CD4-positive, alpha-beta T cell (primary cell): ENCODE measurements around the gene CREB1. TPM values are rescaled to one million over a fixed set of nuclear protein-coding genes. Genes with fewer than 3 reads are reported as not detected.

ENCODE experiments used
- ATAC-seq: fragments of 200-7000 bp; cut with Tn5 transposase; one replicate; pipeline ENCODE4 v1.10.0; 2022; ENCODE audit warnings: mild to moderate bottlenecking; ENCODE audit not compliant: poor library complexity
- CTCF ChIA-PET: fragments of 350-600 bp; sonication (Branson Sonifier 250); formaldehyde crosslinking; loops from one replicate; lab custom pipeline; 2021; ENCODE audit warnings: antibody characterized with exemption, inconsistent platforms; lab: Charles Lee
- POLR2A ChIA-PET: fragments of 350-600 bp; sonication (Branson Sonifier 250); formaldehyde crosslinking; loops from one replicate; lab custom pipeline; 2021; ENCODE audit warnings: antibody characterized with exemption, inconsistent platforms; lab: Charles Lee
- DNase-seq, 14 experiments: peaks; one replicate each; pipeline ENCODE4 v3.0.0-alpha.2; 2013 to 2020; ENCODE audit warnings: mixed read lengths in 2 of 14
- H3K27ac ChIP-seq, 2 donors: one replicate each; pipeline versions ENCODE4 v1.5.1 to v1.7.0; 2013; ENCODE audit warnings: low read length in 2 of 2, low read depth in 1 of 2, mild to moderate bottlenecking in 1 of 2
- H3K27me3 ChIP-seq, 2 experiments: 1 replicate in 1 of 2; 2 replicates in 1 of 2; pipeline versions ENCODE4 v1.6.1 to v1.7.0; 2013; ENCODE audit warnings: low read length in 2 of 2, control low read depth in 1 of 2, mild to moderate bottlenecking in 1 of 2, moderate library complexity in 1 of 2; ENCODE audit not compliant: insufficient read depth in 2 of 2, control insufficient read depth in 1 of 2
- H3K36me3 ChIP-seq: one replicate; pipeline ENCODE4 v1.6.1; 2013; ENCODE audit warnings: low read length, control low read depth; ENCODE audit not compliant: insufficient read depth
- H3K4me1 ChIP-seq: one replicate; pipeline ENCODE4 v1.6.1; 2013; ENCODE audit warnings: low read length, control low read depth; ENCODE audit not compliant: insufficient read depth
- H3K4me3 ChIP-seq: one replicate; pipeline ENCODE4 v1.5.1; 2013; ENCODE audit warnings: mild to moderate bottlenecking, low read length, moderate library complexity
- H3K9me3 ChIP-seq, 2 experiments: 1 replicate in 1 of 2; 2 replicates in 1 of 2; pipeline versions ENCODE4 v1.6.1 to v1.7.0; 2013; ENCODE audit warnings: low read length in 2 of 2, mild to moderate bottlenecking in 2 of 2, control low read depth in 1 of 2, moderate library complexity in 1 of 2; ENCODE audit not compliant: control insufficient read depth in 1 of 2, insufficient read depth in 1 of 2
- H3K27ac Mint-ChIP-seq: one replicate; pipeline ENCODE4 v1.8.0; 2020; ENCODE audit warnings: mixed read lengths
- H3K27me3 Mint-ChIP-seq: one replicate; pipeline ENCODE4 v1.8.0; 2021; ENCODE audit warnings: mixed read lengths
- H3K36me3 Mint-ChIP-seq: one replicate; pipeline ENCODE4 v1.8.0; 2021; ENCODE audit warnings: low read depth, mixed read lengths
- H3K4me1 Mint-ChIP-seq: one replicate; pipeline ENCODE4 v1.8.0; 2021; ENCODE audit warnings: low read depth, mixed read lengths
- H3K4me3 Mint-ChIP-seq: one replicate; pipeline ENCODE4 v1.8.0; 2020; ENCODE audit warnings: mild to moderate bottlenecking, mixed read lengths
- H3K9me3 Mint-ChIP-seq: one replicate; pipeline ENCODE4 v1.8.0; 2020; ENCODE audit warnings: mixed read lengths
- intact Hi-C, 2 experiments: fragments of 100-400 bp; cut with DNase I in 1 of 2; cut with micrococcal nuclease in 1 of 2; formaldehyde crosslinking; loops; one replicate each; pipeline versions ENCODE4 v1.15.1 to v1.9.0; 2023 to 2025; cut with DNase I, micrococcal nuclease
- total RNA-seq, 174 experiments: library from RNA in 2 of 174; stranded (reverse) in 2 of 174; gene quantifications; one replicate each; pipeline ENCODE4 v1.2.3 and lab custom pipeline; 2021 to 2026
- TF ChIP-seq, protein P1 (sequence below): fragments of 200-600 bp; IDR thresholded peaks from one replicate; pipeline ENCODE4 v1.8.0; 2022; ENCODE audit warnings: antibody characterized with exemption, mild to moderate bottlenecking

Gene CREB1
- total RNA-seq, 2 experiments from 2014 or later: 62.5 to 67.1 TPM

DNA sequence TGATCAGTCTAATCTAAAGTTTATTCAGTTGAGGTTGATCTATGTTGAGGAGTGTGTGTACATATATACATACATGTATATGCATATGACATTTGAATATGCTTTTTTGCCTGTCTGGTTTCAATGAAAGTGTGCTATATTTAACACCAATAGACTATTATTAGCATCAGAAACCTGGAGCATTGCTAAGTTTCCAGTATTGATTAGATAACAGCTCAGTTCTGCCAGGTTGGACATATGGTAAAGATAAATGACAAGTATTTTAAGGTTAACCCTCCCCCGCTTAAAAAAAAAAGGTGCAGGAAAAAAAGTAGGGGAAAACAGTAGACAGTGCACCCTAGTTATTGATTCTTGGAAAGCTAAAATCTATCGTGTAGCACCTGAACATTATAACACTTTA is 19.4 kb downstream of the CREB1 start:
- no peak overlapping the region for H3K4me3 ChIP-seq
- DNase-seq (no peak), ATAC-seq (no peak)
- Mint-ChIP-seq H3K4me1 (peaks cover 72% of the 10 kb centered on the region), H3K4me3 (no peak overlapping the region), H3K27ac (peak overlapping the region; percentile 68), H3K36me3 (peaks cover 42% of the 10 kb centered on the region), H3K27me3 (no peaks in the 10 kb centered on the region), H3K9me3 (no peaks in the 10 kb centered on the region)
- POLR2A ChIA-PET: interaction anchor here (1.4 to 4.5 kb wide), 2 partner anchors 16 to 19 kb away, joined by 4 to 39 read pairs; partner anchors contain the start of gene CREB1
- CTCF ChIA-PET: interaction anchor here (1.6 to 1.7 kb wide), 2 partner anchors 14 to 16 kb away, joined by 3 to 5 read pairs; no protein-coding TSS in a partner anchor
- no peaks in the 10 kb centered on the region for H3K36me3 ChIP-seq
- no peak overlapping the region for H3K27ac ChIP-seq
- peaks cover 21% of the 10 kb centered on the region for H3K4me1 ChIP-seq
- intact Hi-C loops: no loop called here
- H3K9me3 ChIP-seq: no peaks in the 10 kb centered on the region
- TF ChIP-seq, protein P1, sequence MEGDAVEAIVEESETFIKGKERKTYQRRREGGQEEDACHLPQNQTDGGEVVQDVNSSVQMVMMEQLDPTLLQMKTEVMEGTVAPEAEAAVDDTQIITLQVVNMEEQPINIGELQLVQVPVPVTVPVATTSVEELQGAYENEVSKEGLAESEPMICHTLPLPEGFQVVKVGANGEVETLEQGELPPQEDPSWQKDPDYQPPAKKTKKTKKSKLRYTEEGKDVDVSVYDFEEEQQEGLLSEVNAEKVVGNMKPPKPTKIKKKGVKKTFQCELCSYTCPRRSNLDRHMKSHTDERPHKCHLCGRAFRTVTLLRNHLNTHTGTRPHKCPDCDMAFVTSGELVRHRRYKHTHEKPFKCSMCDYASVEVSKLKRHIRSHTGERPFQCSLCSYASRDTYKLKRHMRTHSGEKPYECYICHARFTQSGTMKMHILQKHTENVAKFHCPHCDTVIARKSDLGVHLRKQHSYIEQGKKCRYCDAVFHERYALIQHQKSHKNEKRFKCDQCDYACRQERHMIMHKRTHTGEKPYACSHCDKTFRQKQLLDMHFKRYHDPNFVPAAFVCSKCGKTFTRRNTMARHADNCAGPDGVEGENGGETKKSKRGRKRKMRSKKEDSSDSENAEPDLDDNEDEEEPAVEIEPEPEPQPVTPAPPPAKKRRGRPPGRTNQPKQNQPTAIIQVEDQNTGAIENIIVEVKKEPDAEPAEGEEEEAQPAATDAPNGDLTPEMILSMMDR: no peak
- H3K27me3 ChIP-seq: no peaks in the 10 kb centered on the region

DNA sequence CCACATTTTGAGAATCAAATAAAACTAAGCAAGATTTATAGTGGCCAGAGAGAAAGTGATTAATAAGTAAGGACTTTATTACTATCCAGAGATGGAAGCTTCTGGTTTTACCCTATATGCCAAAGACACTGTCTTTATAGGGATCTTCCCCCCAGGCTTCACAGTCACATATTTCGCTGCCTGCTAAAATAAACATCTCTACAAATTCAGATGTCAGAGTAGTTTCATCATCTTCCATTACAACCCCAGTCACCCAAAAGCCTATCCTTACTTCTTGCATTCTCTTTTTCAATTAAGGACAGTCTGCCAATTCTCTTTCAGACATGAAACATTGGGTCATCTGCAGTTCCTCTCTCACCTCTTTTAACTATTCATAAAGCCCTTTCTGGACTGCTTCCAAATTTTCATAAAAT is 28.3 kb downstream of the CREB1 start:
- Histone ChIP-seq H3K9me3 (no peaks in the 10 kb centered on the region), H3K36me3 (peaks cover 62% of the 10 kb centered on the region), H3K4me1 (peaks cover 2% of the 10 kb centered on the region), H3K27me3 (no peaks in the 10 kb centered on the region), H3K4me3 (no peak overlapping the region), H3K27ac (no peak overlapping the region)
- H3K4me1 Mint-ChIP-seq: peaks cover 51% of the 10 kb centered on the region
- ChIA-PET POLR2A (interaction anchor here (5.6 kb wide), 1 partner anchor 28 kb away, joined by 36 read pairs; the partner anchor contains the start of gene CREB1), CTCF (interaction anchor here (0.9 kb wide), 1 partner anchor 757 kb away, joined by 3 read pairs; no protein-coding TSS in a partner anchor)
- TF ChIP-seq, protein P1: no peak
- H3K36me3 Mint-ChIP-seq: peaks cover 82% of the 10 kb centered on the region
- H3K27ac Mint-ChIP-seq: no peak overlapping the region
- intact Hi-C loops: no loop called here
- no peaks in the 10 kb centered on the region for H3K27me3 Mint-ChIP-seq
- no peak overlapping the region for H3K4me3 Mint-ChIP-seq
- H3K9me3 Mint-ChIP-seq: no peaks in the 10 kb centered on the region
- ATAC-seq (no peak), DNase-seq (no peak)

DNA sequence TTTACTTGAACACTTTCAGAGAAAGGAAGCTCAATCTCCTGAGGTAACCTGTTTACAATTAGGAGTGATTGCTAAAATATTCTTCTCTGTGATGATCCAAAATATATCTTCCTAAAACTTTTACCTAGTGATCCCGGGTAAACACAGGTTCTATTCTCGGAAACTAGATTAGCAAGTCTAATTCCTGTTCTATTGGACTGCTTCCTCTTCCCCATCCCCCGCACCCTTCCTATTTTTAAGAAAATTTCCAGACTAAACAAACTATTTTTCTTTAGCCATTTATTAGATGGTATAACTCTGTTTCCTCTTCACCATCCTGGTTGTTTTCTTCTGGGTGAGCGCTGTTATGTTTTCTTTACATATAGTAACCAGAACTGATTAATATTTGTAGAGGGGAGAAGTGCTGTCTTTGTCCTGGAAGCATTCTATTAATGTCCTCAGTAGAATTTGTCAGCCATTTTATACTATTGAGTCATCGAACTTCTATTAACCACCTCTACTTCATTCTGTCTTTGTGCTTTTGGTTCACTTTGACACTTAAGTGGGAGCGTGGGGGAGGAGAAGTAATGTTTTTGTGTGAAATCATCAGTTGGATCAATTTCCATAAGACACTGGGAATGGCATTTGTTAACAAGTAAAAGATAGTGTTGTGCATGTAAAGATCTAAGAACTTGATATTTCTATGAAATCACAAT is 31.8 kb downstream of the CREB1 start:
- CTCF ChIA-PET: interaction anchor here (0.5 kb wide), 1 partner anchor 329 kb away, joined by 4 read pairs; no protein-coding TSS in a partner anchor
- Histone ChIP-seq H3K9me3 (no peaks in the 10 kb centered on the region), H3K27ac (no peak overlapping the region), H3K4me1 (no peaks in the 10 kb centered on the region), H3K36me3 (peaks cover 70% of the 10 kb centered on the region), H3K27me3 (no peaks in the 10 kb centered on the region), H3K4me3 (no peak overlapping the region)
- POLR2A ChIA-PET: no interaction called here
- H3K27ac Mint-ChIP-seq: peak overlapping the region; percentile 56
- H3K27me3 Mint-ChIP-seq: no peaks in the 10 kb centered on the region
- H3K4me3 Mint-ChIP-seq: no peak overlapping the region
- H3K9me3 Mint-ChIP-seq: no peaks in the 10 kb centered on the region
- peaks cover 84% of the 10 kb centered on the region for H3K36me3 Mint-ChIP-seq
- intact Hi-C loops: no loop called here
- ATAC-seq: no peak
- DNase-seq: no peak
- TF ChIP-seq, protein P1: no peak
- H3K4me1 Mint-ChIP-seq: peaks cover 38% of the 10 kb centered on the region
